Measurements from ENCODE around the gene NMT1. TPM values are rescaled to one million over a fixed set of nuclear protein-coding genes. Genes with fewer than 3 reads are reported as not detected.

NMT1 gene
- total and polyA plus RNA-seq, 5 donors from 2014 or later, result 34.6 to 87.2 (median 59.2) TPM

DNA sequence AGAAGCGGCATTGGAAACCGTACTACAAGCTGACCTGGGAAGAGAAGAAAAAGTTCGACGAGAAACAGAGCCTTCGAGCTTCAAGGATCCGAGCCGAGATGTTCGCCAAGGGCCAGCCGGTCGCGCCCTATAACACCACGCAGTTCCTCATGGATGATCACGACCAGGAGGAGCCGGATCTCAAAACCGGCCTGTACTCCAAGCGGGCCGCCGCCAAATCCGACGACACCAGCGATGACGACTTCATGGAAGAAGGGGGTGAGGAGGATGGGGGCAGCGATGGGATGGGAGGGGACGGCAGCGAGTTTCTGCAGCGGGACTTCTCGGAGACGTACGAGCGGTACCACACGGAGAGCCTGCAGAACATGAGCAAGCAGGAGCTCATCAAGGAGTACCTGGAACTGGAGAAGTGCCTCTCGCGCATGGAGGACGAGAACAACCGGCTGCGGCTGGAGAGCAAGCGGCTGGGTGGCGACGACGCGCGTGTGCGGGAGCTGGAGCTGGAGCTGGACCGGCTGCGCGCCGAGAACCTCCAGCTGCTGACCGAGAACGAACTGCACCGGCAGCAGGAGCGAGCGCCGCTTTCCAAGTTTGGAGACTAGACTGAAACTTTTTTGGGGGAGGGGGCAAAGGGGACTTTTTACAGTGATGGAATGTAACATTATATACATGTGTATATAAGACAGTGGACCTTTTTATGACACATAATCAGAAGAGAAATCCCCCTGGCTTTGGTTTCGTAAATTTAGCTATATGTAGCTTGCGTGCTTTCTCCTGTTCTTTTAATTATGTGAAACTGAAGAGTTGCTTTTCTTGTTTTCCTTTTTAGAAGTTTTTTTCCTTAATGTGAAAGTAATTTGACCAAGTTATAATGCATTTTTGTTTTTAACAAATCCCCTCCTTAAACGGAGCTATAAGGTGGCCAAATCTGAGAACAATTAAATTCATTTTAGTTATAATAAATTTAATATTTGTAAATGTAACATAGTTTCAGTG lies 88.8 kb downstream of the NMT1 start:
- H3K4me1 Mint-ChIP-seq, result peaks cover 19 to 58% (median 38%) of the 10 kb centered on the region in 4 donors
- H3K9me3 Mint-ChIP-seq, result peaks cover 0 to 5% (median 0%) of the 10 kb centered on the region in 7 donors
- Histone ChIP-seq H3K4me1 (ENCODE audit: control insufficient read depth, insufficient read depth, low read length, poor library complexity, severe bottlenecking) (peaks cover 59% of the 10 kb centered on the region), H3K9me3 (ENCODE audit: control insufficient read depth in 2 of 2, low read length in 2 of 2) (no peaks in the 10 kb centered on the region), H3K27me3 (ENCODE audit: control insufficient read depth, insufficient read depth, low read length) (no peaks in the 10 kb centered on the region), H3K27ac (ENCODE audit: insufficient read depth, low read length, poor library complexity, severe bottlenecking) (peak overlapping the region; percentile 99), H3K4me3 (ENCODE audit: low read depth, low read length) (peak overlapping the region; percentile 96), H3K36me3 (ENCODE audit: control insufficient read depth, insufficient read depth, low read length) (no peaks in the 10 kb centered on the region)
- peaks cover 23% of the 10 kb centered on the region for H3K27me3 Mint-ChIP-seq
- peak overlapping the region; percentile 96 to 100 (median 98) for H3K4me3 Mint-ChIP-seq
- peak overlapping the region; percentile 99 to 100 (median 100) for H3K27ac Mint-ChIP-seq
- ATAC-seq (ENCODE audit: low read depth in 2 of 2), result no peak
- peak; percentile 18 to 63 (median 44) for DNase-seq
- H3K36me3 Mint-ChIP-seq, result no peaks in the 10 kb centered on the region

DNA sequence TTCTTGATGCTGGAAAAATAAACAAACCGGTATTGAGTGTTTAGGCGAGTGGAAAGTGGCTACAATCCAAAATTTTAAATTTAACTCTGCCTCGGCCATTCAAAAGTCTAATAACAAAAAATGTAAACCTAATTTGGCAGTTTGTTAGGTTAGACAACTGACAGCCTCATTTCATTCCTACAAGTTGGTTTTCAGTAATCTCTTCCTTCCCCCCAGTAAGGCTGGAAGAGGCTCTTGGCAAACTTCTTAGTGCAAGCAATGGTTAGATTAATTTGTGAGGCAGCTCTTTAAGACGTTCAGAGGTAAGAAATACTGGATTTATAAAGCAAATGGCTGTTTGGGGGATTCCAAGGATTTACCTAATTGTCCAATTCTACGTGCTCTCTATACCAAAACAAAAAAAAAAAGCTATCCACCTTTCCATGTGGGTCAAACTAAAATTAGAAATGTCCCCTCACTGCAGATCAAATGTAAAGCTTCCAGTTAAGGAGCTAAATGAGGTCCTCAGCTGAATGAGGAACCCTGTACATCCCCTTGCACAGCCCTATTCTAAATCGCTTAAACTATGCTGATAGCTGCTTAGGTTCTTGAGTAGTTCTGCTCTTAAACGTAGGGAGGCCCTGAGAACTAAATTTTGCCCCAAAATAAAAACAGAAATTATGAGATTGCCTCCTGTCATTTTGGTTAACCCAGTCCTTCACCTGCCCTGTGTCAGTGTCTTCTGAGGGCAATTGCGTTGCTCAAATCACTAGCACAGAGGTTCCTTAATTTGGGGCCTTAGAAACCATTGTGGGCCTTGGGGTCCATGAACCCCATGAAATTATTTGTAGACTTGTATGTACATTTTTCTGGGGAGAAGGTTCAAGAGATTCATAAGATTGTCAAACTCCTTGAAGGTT lies 90.0 kb downstream of the NMT1 start:
- peaks cover 17% of the 10 kb centered on the region for H3K27me3 Mint-ChIP-seq
- Histone ChIP-seq H3K36me3 (ENCODE audit: control insufficient read depth, insufficient read depth, low read length) (no peaks in the 10 kb centered on the region), H3K9me3 (ENCODE audit: control insufficient read depth in 2 of 2, low read length in 2 of 2) (no peaks in the 10 kb centered on the region), H3K27ac (ENCODE audit: insufficient read depth, low read length, poor library complexity, severe bottlenecking) (peak overlapping the region; percentile 99), H3K4me1 (ENCODE audit: control insufficient read depth, insufficient read depth, low read length, poor library complexity, severe bottlenecking) (peaks cover 58% of the 10 kb centered on the region), H3K4me3 (ENCODE audit: low read depth, low read length) (peak overlapping the region; percentile 96), H3K27me3 (ENCODE audit: control insufficient read depth, insufficient read depth, low read length) (no peaks in the 10 kb centered on the region)
- peaks cover 0 to 5% (median 0%) of the 10 kb centered on the region in 7 donors for H3K9me3 Mint-ChIP-seq
- H3K4me1 Mint-ChIP-seq, result peaks cover 25 to 59% (median 40%) of the 10 kb centered on the region in 4 donors
- ATAC-seq (ENCODE audit: low read depth in 2 of 2) (no peak), DNase-seq (no peak)
- H3K4me3 Mint-ChIP-seq, result peak overlapping the region; percentile 91 to 100 (median 97)
- H3K36me3 Mint-ChIP-seq, result peaks cover 2% of the 10 kb centered on the region
- peak overlapping the region; percentile 84 to 100 (median 91) for H3K27ac Mint-ChIP-seq

DNA sequence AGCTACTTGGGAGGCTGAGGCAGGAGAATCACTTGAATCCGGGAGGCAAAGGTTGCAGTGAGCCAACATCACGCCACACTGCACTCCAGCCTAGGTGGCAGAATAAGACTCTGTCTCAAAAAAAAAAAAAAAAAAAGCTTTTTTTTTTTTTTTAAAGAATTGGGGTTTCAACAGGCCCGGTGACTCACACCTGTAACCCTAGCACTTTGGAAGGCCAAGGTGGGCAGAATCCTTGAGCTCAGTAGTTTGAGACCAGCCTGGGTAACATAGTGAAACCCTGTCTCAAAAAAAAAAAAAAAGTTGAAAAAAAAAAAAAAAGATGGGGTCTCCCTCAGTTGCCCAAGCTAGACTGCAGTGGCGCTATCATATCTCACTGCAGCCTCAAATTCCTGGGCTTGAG lies 93.9 kb downstream of the NMT1 start:
- Mint-ChIP-seq H3K36me3 (peaks cover 13% of the 10 kb centered on the region), H3K27ac (peak overlapping the region in 2 of 3 donors; percentile 12 to 74), H3K4me3 (no peak overlapping the region), H3K27me3 (no peaks in the 10 kb centered on the region), H3K9me3 (no peaks in the 10 kb centered on the region), H3K4me1 (peaks cover 27 to 69% (median 38%) of the 10 kb centered on the region in 4 donors)
- Histone ChIP-seq H3K36me3 (ENCODE audit: control insufficient read depth, insufficient read depth, low read length) (no peaks in the 10 kb centered on the region), H3K4me1 (ENCODE audit: control insufficient read depth, insufficient read depth, low read length, poor library complexity, severe bottlenecking) (peaks cover 50% of the 10 kb centered on the region), H3K4me3 (ENCODE audit: low read depth, low read length) (no peak overlapping the region), H3K27ac (ENCODE audit: insufficient read depth, low read length, poor library complexity, severe bottlenecking) (peak overlapping the region; percentile 47), H3K9me3 (ENCODE audit: control insufficient read depth in 2 of 2, low read length in 2 of 2) (no peaks in the 10 kb centered on the region), H3K27me3 (ENCODE audit: control insufficient read depth, insufficient read depth, low read length) (no peaks in the 10 kb centered on the region)
- ATAC-seq (ENCODE audit: low read depth in 2 of 2) (no peak), DNase-seq (no peak)

DNA sequence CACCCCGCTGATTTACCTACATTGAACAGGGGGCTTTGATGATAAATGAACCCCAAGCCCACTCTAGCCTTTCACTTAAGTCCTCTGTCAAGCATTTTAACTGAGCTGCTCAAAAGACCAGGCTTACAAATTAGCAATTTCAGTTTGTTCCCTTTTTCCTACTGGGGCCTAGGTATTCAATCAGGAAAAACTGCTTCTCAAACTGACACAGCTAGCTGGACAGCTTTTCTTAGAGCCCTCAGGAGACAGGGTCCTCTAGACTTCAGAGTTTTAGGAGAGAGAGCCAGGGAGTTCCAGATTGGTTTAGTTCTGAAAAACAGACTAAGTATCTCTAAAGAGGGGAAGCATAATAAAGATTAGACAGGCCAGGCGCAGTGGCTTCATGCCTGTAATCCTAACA lies 94.4 kb downstream of the NMT1 start:
- peak overlapping the region; percentile 12 to 74 (median 65) for H3K27ac Mint-ChIP-seq
- H3K27ac ChIP-seq (ENCODE audit: insufficient read depth, low read length, poor library complexity, severe bottlenecking), result peak overlapping the region; percentile 47

DNA sequence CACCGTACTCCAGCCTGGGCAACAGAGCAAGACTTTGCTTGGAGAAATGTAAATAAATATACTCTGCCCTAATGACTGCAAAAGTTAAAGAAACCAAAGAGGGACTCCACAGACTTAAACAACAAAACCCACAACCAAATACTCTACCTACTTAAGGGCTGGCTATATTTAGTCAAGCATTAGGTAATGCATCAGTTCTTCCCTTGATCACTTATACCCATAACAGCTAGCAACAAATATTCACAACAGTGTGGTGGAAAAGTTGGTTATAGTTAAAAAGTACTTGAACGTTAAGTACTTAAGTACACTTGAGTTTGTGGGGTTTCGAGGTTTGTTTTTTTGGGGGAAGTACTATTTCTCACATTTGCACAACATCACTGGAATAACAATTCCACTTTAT lies 95.1 kb downstream of the NMT1 start:
- no peaks in the 10 kb centered on the region for H3K27me3 Mint-ChIP-seq
- peak overlapping the region in 1 of 4 donors; percentile 30 for H3K4me3 Mint-ChIP-seq
- H3K4me3 ChIP-seq (ENCODE audit: low read depth, low read length), result no peak overlapping the region
- H3K9me3 Mint-ChIP-seq, result no peaks in the 10 kb centered on the region
- H3K36me3 ChIP-seq (ENCODE audit: control insufficient read depth, insufficient read depth, low read length), result no peaks in the 10 kb centered on the region
- peaks cover 47% of the 10 kb centered on the region for H3K4me1 ChIP-seq (ENCODE audit: control insufficient read depth, insufficient read depth, low read length, poor library complexity, severe bottlenecking)
- H3K36me3 Mint-ChIP-seq, result peaks cover 13% of the 10 kb centered on the region
- DNase-seq (no peak), ATAC-seq (ENCODE audit: low read depth in 2 of 2) (no peak)
- no peaks in the 10 kb centered on the region for H3K9me3 ChIP-seq (ENCODE audit: control insufficient read depth in 2 of 2, low read length in 2 of 2)
- H3K27ac ChIP-seq (ENCODE audit: insufficient read depth, low read length, poor library complexity, severe bottlenecking), result no peak overlapping the region
- H3K27me3 ChIP-seq (ENCODE audit: control insufficient read depth, insufficient read depth, low read length), result no peaks in the 10 kb centered on the region
- H3K27ac Mint-ChIP-seq, result peak overlapping the region in 1 of 3 donors; percentile 6
- H3K4me1 Mint-ChIP-seq, result peaks cover 20 to 62% (median 36%) of the 10 kb centered on the region in 4 donors

More for the DNA sequence above, 94.4 kb downstream of the NMT1 start:
- H3K4me1 Mint-ChIP-seq, result peaks cover 24 to 70% (median 41%) of the 10 kb centered on the region in 4 donors
- peak overlapping the region in 2 of 4 donors; percentile 43 to 47 for H3K4me3 Mint-ChIP-seq
- ATAC-seq (ENCODE audit: low read depth in 2 of 2), result no peak
- DNase-seq, result no peak
- no peaks in the 10 kb centered on the region for H3K27me3 Mint-ChIP-seq
- Histone ChIP-seq H3K36me3 (ENCODE audit: control insufficient read depth, insufficient read depth, low read length) (no peaks in the 10 kb centered on the region), H3K4me3 (ENCODE audit: low read depth, low read length) (no peak overlapping the region), H3K4me1 (ENCODE audit: control insufficient read depth, insufficient read depth, low read length, poor library complexity, severe bottlenecking) (peaks cover 50% of the 10 kb centered on the region), H3K27me3 (ENCODE audit: control insufficient read depth, insufficient read depth, low read length) (no peaks in the 10 kb centered on the region), H3K9me3 (ENCODE audit: control insufficient read depth in 2 of 2, low read length in 2 of 2) (no peaks in the 10 kb centered on the region)
- peaks cover 13% of the 10 kb centered on the region for H3K36me3 Mint-ChIP-seq
- H3K9me3 Mint-ChIP-seq, result no peaks in the 10 kb centered on the region

Other genes starting within 250 kb of the NMT1 start
- not detected for gene GJC1, start 231.0 kb upstream of the NMT1 start, total RNA-seq
- not detected for gene GJC1, start 231.0 kb upstream of the NMT1 start, polyA plus RNA-seq
- not detected for gene HIGD1B, start 213.4 kb upstream of the NMT1 start, total RNA-seq
- not detected for gene HIGD1B, start 213.4 kb upstream of the NMT1 start, polyA plus RNA-seq
- gene EFTUD2, start 161.9 kb upstream of the NMT1 start, total RNA-seq, result 111 TPM
- gene EFTUD2, start 161.9 kb upstream of the NMT1 start, polyA plus RNA-seq, result 10 to 100 TPM; 58.8 to 86.7 (median 73.5) TPM
- gene GFAP, start 145.8 kb upstream of the NMT1 start, total RNA-seq, result not detected
- gene GFAP, start 145.8 kb upstream of the NMT1 start, polyA plus RNA-seq, result not detected
- 0.52 TPM for gene KIF18B, start 113.5 kb upstream of the NMT1 start, total RNA-seq
- under 1 TPM in 3 of 4 donors, not detected in 1; 0.19 to 0.60 (median 0.23) TPM for gene KIF18B, start 113.5 kb upstream of the NMT1 start, polyA plus RNA-seq
- not detected for gene C1QL1, start 93.0 kb upstream of the NMT1 start, total RNA-seq
- not detected for gene C1QL1, start 93.0 kb upstream of the NMT1 start, polyA plus RNA-seq
- gene DCAKD, start 9.7 kb upstream of the NMT1 start, total RNA-seq, result 20.7 TPM
- 10 to 100 TPM in 3 of 4 donors, 1 to 10 TPM in 1; 10.0 to 15.2 (median 13.5) TPM for gene DCAKD, start 9.7 kb upstream of the NMT1 start, polyA plus RNA-seq
- 5.5 TPM for gene PLCD3, start 71.2 kb downstream of the NMT1 start, total RNA-seq
- 1 to 10 TPM in 1 of 4 donors, under 1 TPM in 3; 0.15 to 1.5 (median 0.42) TPM for gene PLCD3, start 71.2 kb downstream of the NMT1 start, polyA plus RNA-seq
- gene ACBD4, start 74.4 kb downstream of the NMT1 start, total RNA-seq, result 23.6 TPM
- 10 to 100 TPM; 13.8 to 17.9 (median 15.0) TPM for gene ACBD4, start 74.4 kb downstream of the NMT1 start, polyA plus RNA-seq
- gene HEXIM1, start 87.2 kb downstream of the NMT1 start, total RNA-seq, result 88.0 TPM
- 1 to 10 TPM; 5.9 to 8.0 (median 6.1) TPM for gene HEXIM1, start 87.2 kb downstream of the NMT1 start, polyA plus RNA-seq
- gene HEXIM2, start 100.6 kb downstream of the NMT1 start, total RNA-seq, result 3.6 TPM
- gene HEXIM2, start 100.6 kb downstream of the NMT1 start, polyA plus RNA-seq, result 1 to 10 TPM; 1.9 to 4.1 (median 2.4) TPM
- 575 TPM for gene FMNL1, start 160.6 kb downstream of the NMT1 start, total RNA-seq
- 10 to 100 TPM; 22.8 to 28.5 (median 24.7) TPM for gene FMNL1, start 160.6 kb downstream of the NMT1 start, polyA plus RNA-seq
- gene SPATA32, start 200.8 kb downstream of the NMT1 start, total RNA-seq, result 0.20 TPM
- under 1 TPM in 2 of 4 donors, not detected in 2; 0.36 to 0.60 TPM for gene SPATA32, start 200.8 kb downstream of the NMT1 start, polyA plus RNA-seq

Data from CD4-positive, CD25-positive, alpha-beta regulatory T cell (primary cell).